H9 (cell line): ENCODE data around the gene NFASC. TPM values are rescaled to one million over a fixed set of nuclear protein-coding genes. Genes with fewer than 3 reads are reported as not detected.

ENCODE experiments used
- DNase-seq: peaks from one replicate; pipeline ENCODE4 v3.0.0-alpha.2; 2017
- H2AFZ ChIP-seq: one replicate; pipeline ENCODE4 v1.6.1; 2013; ENCODE audit warnings: mild to moderate bottlenecking, low read length, control low read depth, moderate library complexity
- H2AK5ac ChIP-seq: 2 replicates; pipeline ENCODE4 v1.6.1; 2013; ENCODE audit warnings: low read length, control low read depth, mixed read lengths; ENCODE audit not compliant: insufficient read length
- H2BK120ac ChIP-seq: one replicate; pipeline ENCODE4 v1.6.1; 2013; ENCODE audit warnings: low read depth, mild to moderate bottlenecking, low read length, control low read depth, inconsistent platforms; ENCODE audit not compliant: poor library complexity, severe bottlenecking
- H2BK12ac ChIP-seq: 2 replicates; pipeline ENCODE4 v1.6.1; 2013; ENCODE audit warnings: low read length, control low read depth, mixed read lengths, low read depth; ENCODE audit not compliant: insufficient read length
- H2BK15ac ChIP-seq: 2 replicates; pipeline ENCODE4 v1.6.1; 2013; ENCODE audit warnings: low read depth, low read length, control low read depth
- H2BK20ac ChIP-seq: one replicate; pipeline ENCODE4 v1.6.1; 2013; ENCODE audit warnings: low read depth, mild to moderate bottlenecking, low read length, control low read depth, inconsistent platforms; ENCODE audit not compliant: poor library complexity, severe bottlenecking
- H2BK5ac ChIP-seq: 2 replicates; pipeline ENCODE4 v1.6.1; 2013; ENCODE audit warnings: low read length, control low read depth, mixed read lengths; ENCODE audit not compliant: insufficient read length
- H3K14ac ChIP-seq: 2 replicates; pipeline ENCODE4 v1.6.1; 2013; ENCODE audit warnings: low read length, control low read depth; ENCODE audit not compliant: insufficient read depth
- H3K18ac ChIP-seq: 2 replicates; pipeline ENCODE4 v1.6.1; 2013; ENCODE audit warnings: low read depth, mild to moderate bottlenecking, mixed read lengths, low read length, control low read depth; ENCODE audit not compliant: insufficient read length
- H3K23ac ChIP-seq: 2 replicates; pipeline ENCODE4 v1.6.1; 2013; ENCODE audit warnings: low read length, control low read depth, mixed read lengths, low read depth; ENCODE audit not compliant: insufficient read length
- H3K23me2 ChIP-seq: 2 replicates; pipeline ENCODE4 v1.6.1; 2013; ENCODE audit warnings: low read depth, mild to moderate bottlenecking, mixed read lengths, low read length, control low read depth; ENCODE audit not compliant: insufficient read length, poor library complexity, severe bottlenecking
- H3K27ac ChIP-seq: 2 replicates; pipeline ENCODE4 v1.5.1; 2013; ENCODE audit warnings: low read length, control low read depth, mixed read lengths, low read depth; ENCODE audit not compliant: insufficient read length
- H3K27me3 ChIP-seq: 2 replicates; pipeline ENCODE4 v1.6.1; 2013; ENCODE audit warnings: low read length, control low read depth, inconsistent platforms; ENCODE audit not compliant: insufficient read depth
- H3K4ac ChIP-seq: 2 replicates; pipeline ENCODE4 v1.6.1; 2013; ENCODE audit warnings: low read depth, mild to moderate bottlenecking, control low read depth, inconsistent platforms, low read length, moderate library complexity
- H3K4me1 ChIP-seq: 2 replicates; pipeline ENCODE4 v1.6.1; 2013; ENCODE audit warnings: low read length, control low read depth, inconsistent platforms; ENCODE audit not compliant: insufficient read depth
- H3K4me2 ChIP-seq: 2 replicates; pipeline ENCODE4 v1.6.1; 2013; ENCODE audit warnings: low read length, control low read depth, mixed read lengths; ENCODE audit not compliant: insufficient read length, insufficient read depth
- H3K56ac ChIP-seq: 2 replicates; pipeline ENCODE4 v1.6.1; 2013; ENCODE audit warnings: low read depth, mild to moderate bottlenecking, mixed read lengths, low read length, control low read depth; ENCODE audit not compliant: insufficient read length
- H3K79me1 ChIP-seq: 2 replicates; pipeline ENCODE4 v1.6.1; 2013; ENCODE audit warnings: low read depth, mild to moderate bottlenecking, moderate library complexity, low read length, control low read depth, inconsistent platforms; ENCODE audit not compliant: insufficient read depth, poor library complexity, severe bottlenecking
- H3K79me2 ChIP-seq: 2 replicates; pipeline ENCODE4 v1.6.1; 2013; ENCODE audit warnings: low read length, control low read depth, inconsistent platforms; ENCODE audit not compliant: insufficient read depth
- H3K9ac ChIP-seq: 2 replicates; pipeline ENCODE4 v1.6.1; 2013; ENCODE audit warnings: low read length, control low read depth, mixed read lengths; ENCODE audit not compliant: insufficient read length; ENCODE audit errors: extremely low read depth
- H3K9me3 ChIP-seq: one replicate; pipeline ENCODE4 v1.6.1; 2013; ENCODE audit warnings: low read depth, low read length, inconsistent platforms; ENCODE audit not compliant: control insufficient read depth
- H3T11ph ChIP-seq: one replicate; pipeline ENCODE4 v1.6.1; 2013; ENCODE audit warnings: mild to moderate bottlenecking, low read length, control low read depth, inconsistent platforms
- H4K20me1 ChIP-seq: one replicate; pipeline ENCODE4 v1.6.1; 2013; ENCODE audit not compliant: control insufficient read depth, insufficient read length, insufficient read depth
- H4K5ac ChIP-seq: 2 replicates; pipeline ENCODE4 v1.6.1; 2013; ENCODE audit warnings: low read depth, mild to moderate bottlenecking, mixed read lengths, low read length, control low read depth; ENCODE audit not compliant: insufficient read length
- H4K8ac ChIP-seq: replicated peaks from 2 replicates; pipeline ENCODE4 v1.6.1; 2013; ENCODE audit warnings: low read length, control low read depth, mixed read lengths, low read depth; ENCODE audit not compliant: insufficient read length
- H4K91ac ChIP-seq: 2 replicates; pipeline ENCODE4 v1.6.1; 2013; ENCODE audit warnings: low read depth, mild to moderate bottlenecking, moderate library complexity, mixed read lengths, low read length, control low read depth; ENCODE audit not compliant: insufficient read length
- H3K27ac Mint-ChIP-seq, 3 experiments: 2 replicates in 2 of 3; 3 replicates in 1 of 3; pipeline ENCODE4 v1.8.0; 2020 to 2021; ENCODE audit warnings: mixed read lengths in 3 of 3, mild to moderate bottlenecking in 1 of 3, moderate library complexity in 1 of 3
- H3K27me3 Mint-ChIP-seq: 2 replicates; pipeline ENCODE4 v1.8.0; 2021; ENCODE audit warnings: low read depth, mild to moderate bottlenecking, moderate library complexity, mixed read lengths
- H3K36me3 Mint-ChIP-seq, 3 experiments: 2 replicates in 2 of 3; 3 replicates in 1 of 3; pipeline ENCODE4 v1.8.0; 2020 to 2021; ENCODE audit warnings: low read depth in 3 of 3, mixed read lengths in 3 of 3; ENCODE audit not compliant: insufficient read depth in 1 of 3
- H3K4me1 Mint-ChIP-seq, 2 experiments: 2 replicates each; pipeline ENCODE4 v1.8.0; 2020; ENCODE audit warnings: mixed read lengths in 2 of 2
- H3K4me3 Mint-ChIP-seq, 2 experiments: 2 replicates in 1 of 2; 3 replicates in 1 of 2; pipeline ENCODE4 v1.8.0; 2020 to 2021; ENCODE audit warnings: mild to moderate bottlenecking in 2 of 2, mixed read lengths in 2 of 2, moderate library complexity in 1 of 2
- H3K9me3 Mint-ChIP-seq, 2 experiments: 2 replicates in 1 of 2; 3 replicates in 1 of 2; pipeline ENCODE4 v1.8.0; 2020; ENCODE audit warnings: mild to moderate bottlenecking in 2 of 2, mixed read lengths in 2 of 2, moderate library complexity in 1 of 2
- CTCF ChIP-seq: fragments of 200-600 bp; sonication (generic); conservative IDR thresholded peaks from 3 replicates; pipeline ENCODE4 v1.8.0; 2021; ENCODE audit warnings: antibody characterized with exemption, mild to moderate bottlenecking
- WGBS: extraction: QIAGEN DNeasy Blood & Tissue Kit; methylation state at CpG from one replicate; pipeline ENCODE4 v1.1.7; 2013; ENCODE audit warnings: missing lambda C conversion rate, low lambda C conversion rate, mixed read lengths; ENCODE audit not compliant: insufficient read length; ENCODE audit errors: extremely low coverage; 5-methylcytosine and 5-hydroxymethylcytosine counted together
- total RNA-seq: library from RNA; stranded (reverse); gene quantifications from 2 replicates; pipeline ENCODE4 v1.2.1, GENCODE V29; 2021

The NFASC gene
- total RNA-seq, 1 experiment from 2014 or later, result 5.0 TPM

DNA sequence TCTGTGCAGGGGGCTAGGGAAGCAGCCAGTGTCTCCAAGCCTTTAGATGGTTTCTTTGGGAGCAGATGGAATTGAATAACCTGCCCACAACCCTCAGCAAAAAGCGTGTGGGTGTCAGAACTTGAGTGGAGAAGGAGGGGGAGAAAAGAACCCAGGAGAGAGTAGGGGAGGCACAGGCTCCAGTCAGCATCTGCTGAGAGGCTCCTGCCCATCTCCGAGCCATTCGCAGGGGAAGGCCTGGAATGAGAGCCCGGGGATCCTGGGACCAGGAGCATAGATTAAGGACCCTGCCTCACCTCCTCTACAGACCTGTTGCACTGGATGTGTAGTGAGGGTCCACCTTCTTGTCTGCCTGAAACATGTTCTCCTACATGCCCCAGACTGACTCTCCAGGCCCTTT lies 197.3 kb downstream of the NFASC start:
- H2BK12ac ChIP-seq, result no peak overlapping the region
- no peak for TF ChIP-seq CTCF
- no peaks in the 10 kb centered on the region for H3K4me1 ChIP-seq
- H4K20me1 ChIP-seq, result no peaks in the 10 kb centered on the region
- H3K9me3 ChIP-seq, result no peaks in the 10 kb centered on the region
- no peaks in the 10 kb centered on the region for H3K36me3 Mint-ChIP-seq
- H3K27me3 ChIP-seq, result no peaks in the 10 kb centered on the region
- H2BK20ac ChIP-seq, result no peak overlapping the region
- no peak overlapping the region for H2BK120ac ChIP-seq
- H2BK5ac ChIP-seq, result no peak overlapping the region
- H3T11ph ChIP-seq, result no peak overlapping the region
- no peak overlapping the region; a peak in 1 of 7 replicates for H3K27ac Mint-ChIP-seq
- H3K14ac ChIP-seq, result no peak overlapping the region
- no peak for DNase-seq
- H3K79me1 ChIP-seq, result no peaks in the 10 kb centered on the region
- H3K4me2 ChIP-seq, result no peak overlapping the region
- H3K23ac ChIP-seq, result no peak overlapping the region
- H3K9ac ChIP-seq, result no peak overlapping the region
- H3K27me3 Mint-ChIP-seq, result peaks cover 1% of the 10 kb centered on the region; the same call in 1 of the 2 replicates
- no peak overlapping the region for H4K5ac ChIP-seq
- H4K91ac ChIP-seq, result no peak overlapping the region
- no peaks in the 10 kb centered on the region; a peak in 2 of 4 replicates for H3K4me1 Mint-ChIP-seq
- H3K4ac ChIP-seq, result no peak overlapping the region
- H3K56ac ChIP-seq, result no peak overlapping the region
- no peak overlapping the region for H3K18ac ChIP-seq
- H3K9me3 Mint-ChIP-seq, result no peaks in the 10 kb centered on the region
- H3K27ac ChIP-seq, result no peak overlapping the region
- WGBS, result no CpG with 5 or more reads among the region's 4 CpGs
- H3K4me3 Mint-ChIP-seq, result no peak overlapping the region
- H4K8ac ChIP-seq, result no peak overlapping the region
- peaks cover 3% of the 10 kb centered on the region for H3K23me2 ChIP-seq
- H2AK5ac ChIP-seq, result no peak overlapping the region
- no peak overlapping the region for H2AFZ ChIP-seq
- H2BK15ac ChIP-seq, result no peak overlapping the region
- no peaks in the 10 kb centered on the region for H3K79me2 ChIP-seq
